Dermis microvascular lymphatic vessel endothelial cell (primary cell): ENCODE measurements around the gene LRCH1. TPM values are rescaled to one million over a fixed set of nuclear protein-coding genes. Genes with fewer than 3 reads are reported as not detected.

Experiments
- DNase-seq, 2 donors: peaks; one replicate each; pipeline versions ENCODE4 v3.0.0 to v3.0.0-alpha.2; 2010; ENCODE audit warnings: low read depth in 2 of 2
- total RNA-seq: library from RNA; depleted of rRNA; stranded (reverse); fragments of >200 nt; gene quantifications from 2 replicates; pipeline ENCODE4 v1.2.1, GENCODE V29; 2014

The LRCH1 gene
- total RNA-seq, 1 donor from 2014 or later = 11.2 TPM

DNA sequence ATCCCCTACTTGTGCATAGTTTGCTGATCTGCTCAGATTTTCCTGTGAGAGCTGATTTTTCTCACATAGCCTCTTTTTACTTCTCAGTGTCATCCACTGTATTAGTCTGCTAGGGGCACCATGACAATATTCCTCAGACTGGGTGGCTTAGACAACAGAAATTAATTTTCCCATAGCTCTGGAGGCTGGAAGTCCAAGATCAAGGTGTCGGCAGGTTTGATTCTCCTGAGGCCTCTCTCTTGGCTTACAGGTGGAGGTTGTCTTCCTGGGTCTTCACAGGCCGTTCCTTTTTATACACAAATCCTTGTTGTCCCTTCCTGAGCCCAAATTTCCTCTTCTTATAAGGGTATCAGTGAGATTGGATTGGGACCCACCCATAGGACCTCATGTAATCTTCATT, 9.2 kb downstream of the LRCH1 start:
- no peak for DNase-seq

DNA sequence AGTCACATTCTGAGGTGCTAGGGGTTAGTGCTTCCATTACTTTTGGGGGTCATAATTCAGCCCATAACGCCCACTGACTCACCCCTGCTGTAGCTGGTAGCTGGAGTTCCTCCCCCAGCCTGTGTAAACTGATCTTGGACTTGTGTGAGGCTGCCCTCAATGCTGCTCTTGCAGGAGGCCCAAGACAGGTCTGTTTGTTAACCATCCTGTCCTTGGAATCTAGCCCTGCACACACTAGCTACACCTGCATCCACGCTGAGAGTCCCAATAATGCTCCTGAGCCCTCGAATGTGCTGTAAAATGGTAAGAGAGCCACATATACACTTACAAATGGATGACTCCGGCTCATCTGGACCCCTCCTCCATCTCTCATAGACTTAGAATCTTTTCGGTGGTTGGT, 9.6 kb downstream of the LRCH1 start:
- DNase-seq = no peak

DNA sequence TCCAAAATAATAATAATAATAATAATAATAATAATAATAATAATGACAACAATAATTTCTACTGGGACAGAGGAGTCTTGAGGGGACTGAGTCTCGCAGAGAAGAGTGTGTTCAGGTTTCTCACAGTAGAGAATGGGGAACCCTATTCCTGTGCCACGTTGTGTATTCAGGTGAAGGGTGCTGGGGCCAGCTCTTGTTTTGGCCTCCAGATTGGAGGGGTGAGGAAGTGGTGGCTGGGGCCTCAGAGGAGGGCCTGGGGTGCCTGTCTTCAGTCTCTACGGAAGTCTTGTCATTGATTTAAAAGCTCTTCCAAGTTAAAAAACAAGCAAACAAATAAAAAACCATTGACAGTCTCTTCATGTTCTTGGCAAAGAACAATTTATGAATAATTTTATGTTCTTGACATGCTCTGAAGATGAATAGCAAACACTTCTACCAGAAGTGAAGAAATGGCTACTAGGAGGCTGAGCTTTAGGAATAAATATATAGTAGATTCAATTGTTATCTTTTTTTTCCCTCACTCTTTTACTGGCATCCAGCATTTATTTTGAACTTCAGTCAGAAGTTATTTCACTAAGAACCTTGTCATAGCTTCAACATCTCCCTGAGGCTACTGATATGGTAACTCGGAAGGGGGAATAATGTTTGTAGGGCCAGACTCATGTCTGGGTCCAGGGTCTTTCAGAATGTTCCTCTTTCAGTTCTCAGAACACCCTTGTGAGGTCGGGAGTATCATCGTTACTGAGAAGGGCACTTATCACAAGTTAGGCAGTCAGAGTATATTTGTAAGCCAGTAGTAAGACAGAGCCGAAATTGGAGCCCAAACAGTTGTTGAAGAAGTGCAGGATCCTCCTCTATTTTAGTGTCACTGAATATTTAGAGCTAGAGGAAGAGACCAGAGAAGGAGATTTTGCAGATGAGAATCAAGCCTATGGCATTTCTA, 13.1 kb downstream of the LRCH1 start:
- DNase-seq = no peak

DNA sequence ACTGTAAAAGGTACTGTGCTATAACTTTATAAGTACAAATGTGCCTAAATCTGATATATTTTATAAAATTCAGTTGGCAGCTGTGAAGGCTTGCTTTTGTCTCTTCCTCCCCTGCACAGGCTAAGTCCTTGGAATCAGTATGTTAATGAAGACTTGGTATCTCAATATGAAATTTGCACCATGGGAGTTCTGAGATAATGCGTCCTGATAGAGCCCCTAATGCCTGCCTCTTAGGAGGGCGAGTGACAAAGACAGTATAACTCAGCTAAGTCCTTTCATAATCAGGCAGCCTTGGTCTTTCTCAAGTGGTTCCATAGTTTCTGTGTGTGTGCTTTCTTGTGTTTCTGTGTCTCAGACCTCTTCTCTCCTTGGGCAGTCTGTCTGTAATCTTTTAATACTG, 14.7 kb downstream of the LRCH1 start:
- DNase-seq = no peak

DNA sequence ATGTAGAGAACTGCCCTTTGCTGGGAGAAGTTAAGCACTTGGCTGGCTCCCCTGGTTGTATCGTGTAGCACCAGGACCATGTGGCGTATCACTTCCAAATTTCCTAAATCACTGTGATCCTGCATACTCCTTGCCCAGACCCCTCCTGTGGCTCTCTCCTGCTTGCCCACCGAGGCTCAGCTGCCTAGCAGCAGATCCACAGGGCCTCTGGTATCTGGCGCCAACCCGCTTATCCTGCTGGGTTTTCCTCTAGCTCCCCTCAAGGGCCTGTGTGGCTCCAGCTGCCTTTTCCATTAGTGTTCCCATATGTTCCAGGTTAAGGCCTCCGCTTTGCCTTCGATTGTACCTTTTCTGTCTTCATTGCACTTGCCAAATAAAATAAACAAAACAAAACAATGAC, 16.5 kb downstream of the LRCH1 start:
- DNase-seq = no peak

DNA sequence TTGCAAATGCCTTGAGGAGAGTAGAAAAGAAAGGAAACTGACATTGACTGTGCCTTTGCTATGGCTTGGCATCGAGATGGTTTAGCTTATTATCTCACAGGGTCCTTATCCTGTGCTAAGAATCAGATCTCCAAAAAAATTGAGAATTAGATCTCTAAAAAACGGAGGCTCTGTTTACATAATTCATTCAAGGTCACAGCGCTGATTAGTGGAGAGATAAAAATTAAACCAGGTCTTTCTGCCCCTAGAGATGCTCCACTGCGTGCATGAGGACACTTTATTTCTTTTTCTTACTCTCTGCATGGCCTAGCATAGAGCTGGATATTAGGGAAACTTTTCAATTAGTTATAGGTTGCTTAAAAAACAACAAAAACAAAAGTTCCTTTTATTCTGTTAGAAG, 17.3 kb downstream of the LRCH1 start:
- DNase-seq = no peak

DNA sequence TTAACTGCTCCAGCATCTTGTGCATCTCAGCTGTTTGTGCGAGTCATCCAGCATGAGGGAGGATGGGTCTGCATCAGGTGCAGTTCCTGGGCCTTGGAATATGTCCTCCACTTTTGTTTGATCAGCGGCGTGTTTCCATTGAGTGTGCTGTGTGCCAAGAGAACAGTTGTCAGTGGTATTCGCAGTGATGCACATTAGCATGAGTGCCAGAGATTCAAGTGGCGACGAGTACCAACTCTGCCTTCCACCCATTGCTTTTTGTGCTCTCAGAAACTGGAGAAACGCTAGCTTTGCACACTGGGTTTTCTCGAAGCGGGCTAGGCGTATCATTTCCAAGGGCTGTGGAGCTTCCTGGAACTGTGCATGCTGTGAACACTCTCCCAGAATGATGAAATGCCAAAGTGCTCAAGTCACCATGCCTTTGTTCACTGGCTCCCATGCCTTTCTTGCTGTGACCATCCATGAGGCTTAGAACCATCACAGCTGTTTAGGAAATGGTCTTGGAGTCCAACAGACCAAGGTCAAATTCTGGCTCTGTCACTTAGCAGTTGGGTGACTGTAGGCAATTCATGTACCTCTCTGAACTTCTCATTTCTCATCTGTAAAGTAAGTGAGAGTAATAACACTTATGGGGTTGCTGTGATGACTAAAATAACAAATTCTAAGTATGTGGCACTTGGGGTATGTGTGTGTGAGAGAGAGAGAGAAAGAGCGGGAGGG, 18.4 kb downstream of the LRCH1 start:
- DNase-seq = no peak

DNA sequence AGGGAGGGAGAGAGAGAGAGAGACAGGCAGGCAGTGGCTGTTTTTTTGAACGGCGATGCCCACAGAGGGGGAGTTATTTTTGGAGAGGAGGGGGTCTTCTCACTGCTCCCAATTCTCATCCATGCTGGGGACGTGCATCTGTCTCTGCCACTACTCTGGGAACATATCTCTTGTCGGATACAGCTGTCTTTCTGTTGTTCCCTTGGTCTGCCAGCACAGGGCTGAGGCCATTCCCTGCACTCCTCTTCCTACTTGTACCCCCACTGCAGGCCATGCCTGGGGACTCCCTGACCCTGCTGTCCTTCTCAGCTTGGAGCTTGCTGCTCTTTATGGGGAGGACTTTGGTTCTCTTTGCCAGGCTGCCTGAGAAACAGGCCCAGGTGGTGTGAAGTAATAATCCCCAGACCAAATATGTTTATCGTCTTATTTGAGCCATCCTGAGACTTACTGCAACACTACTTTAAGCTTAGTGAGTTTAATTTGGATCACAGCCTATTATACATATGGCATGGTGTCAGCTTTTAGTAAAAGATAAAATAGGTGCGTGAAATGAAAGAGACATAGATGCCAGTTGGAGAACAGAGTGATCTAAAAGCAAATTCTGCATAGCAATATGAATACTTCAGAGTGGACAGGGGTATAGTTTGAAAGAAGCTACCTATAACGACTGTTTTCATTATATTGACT, 19.1 kb downstream of the LRCH1 start:
- no peak for DNase-seq

DNA sequence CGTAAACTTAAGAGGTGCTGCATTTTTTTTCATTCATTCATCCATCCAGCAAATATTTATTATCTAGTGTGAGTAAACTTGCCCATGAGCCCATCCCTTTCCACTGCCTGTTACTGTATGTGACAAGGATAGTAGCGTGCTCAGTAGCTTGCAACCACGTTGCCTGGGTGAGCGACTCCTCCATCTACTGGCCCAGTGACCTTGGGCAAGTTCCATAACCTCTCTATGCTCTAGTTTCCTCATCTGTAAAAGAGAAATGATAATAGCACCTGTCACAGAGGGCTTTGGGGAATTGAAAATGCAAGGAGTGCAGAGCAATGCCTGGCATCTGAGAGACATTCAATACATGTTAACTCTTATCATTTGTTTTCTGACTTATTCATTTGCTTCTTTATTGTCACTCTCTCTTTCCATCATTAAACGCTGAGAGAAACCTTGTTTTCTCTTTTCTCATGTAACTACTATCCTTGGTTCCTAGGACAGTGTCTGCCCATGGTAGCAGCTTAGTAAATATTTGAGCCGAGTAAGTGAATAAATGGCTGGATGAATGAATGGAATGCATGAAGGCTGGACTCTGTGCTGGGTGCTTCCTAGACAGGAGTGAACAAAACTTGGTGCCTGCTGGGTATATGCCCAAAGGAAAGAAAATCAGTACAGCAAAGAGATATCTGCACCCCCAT, 19.9 kb downstream of the LRCH1 start:
- no peak for DNase-seq

DNA sequence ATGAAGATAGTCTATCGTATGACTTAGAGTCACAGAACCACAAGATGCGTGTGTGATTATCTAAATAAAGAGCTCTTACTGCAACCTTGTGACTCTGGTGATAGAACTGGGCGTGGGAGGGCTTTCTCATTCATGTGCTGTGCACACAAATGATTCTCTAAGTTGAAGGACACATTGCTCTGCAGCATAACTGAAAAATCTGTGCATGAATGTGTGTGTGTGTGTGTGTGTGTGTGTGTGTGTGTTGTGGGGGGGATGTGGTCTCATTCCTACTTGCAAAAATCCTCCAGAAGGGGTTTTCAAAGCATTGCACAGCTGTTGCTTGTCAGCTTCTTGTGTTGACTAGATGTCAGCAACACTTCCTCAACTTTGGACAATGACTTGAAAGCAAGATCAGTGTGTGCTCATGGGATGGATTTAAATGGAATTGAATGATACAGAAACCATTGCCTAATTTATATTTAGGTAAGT, 22.4 kb downstream of the LRCH1 start:
- DNase-seq = no peak

DNA sequence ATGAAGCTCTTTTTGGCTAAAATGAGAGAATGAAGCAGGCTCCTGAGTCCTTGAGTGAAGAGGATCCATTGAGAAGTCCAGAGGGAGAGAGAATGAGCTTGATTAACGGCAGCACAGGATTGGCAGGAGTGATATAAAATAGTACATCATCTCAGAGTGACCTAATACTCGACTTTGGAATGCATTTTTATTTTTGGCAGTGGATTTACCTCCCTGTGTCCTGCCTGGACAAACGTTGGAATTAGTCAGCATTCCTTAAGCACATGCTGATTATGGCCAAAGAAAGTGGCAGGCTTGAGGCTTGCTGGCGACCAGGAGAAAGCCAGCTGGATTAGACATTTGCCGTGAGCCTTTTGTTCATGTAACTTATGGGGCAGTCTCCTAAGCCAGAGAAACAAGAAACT, 22.9 kb downstream of the LRCH1 start:
- no peak for DNase-seq

DNA sequence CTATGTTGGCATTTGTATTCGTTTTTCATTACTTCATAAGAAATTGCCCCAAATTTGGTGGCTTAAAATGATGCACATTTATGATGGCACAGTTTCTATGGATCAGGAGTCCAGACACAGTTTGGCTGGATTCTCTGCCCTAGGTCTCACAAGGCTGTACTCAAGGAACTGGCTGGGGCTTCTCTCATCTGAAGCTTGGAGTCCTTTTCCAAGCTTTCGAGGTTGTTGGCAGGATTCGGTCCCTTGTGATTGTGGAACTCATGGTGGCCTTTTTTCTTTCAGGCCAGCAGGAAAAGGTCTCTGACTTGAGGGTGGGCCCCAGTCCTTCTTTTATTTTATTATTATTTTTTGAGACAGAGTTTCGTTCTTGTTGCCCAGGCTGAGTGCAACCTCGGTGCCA, 23.8 kb downstream of the LRCH1 start:
- no peak for DNase-seq

DNA sequence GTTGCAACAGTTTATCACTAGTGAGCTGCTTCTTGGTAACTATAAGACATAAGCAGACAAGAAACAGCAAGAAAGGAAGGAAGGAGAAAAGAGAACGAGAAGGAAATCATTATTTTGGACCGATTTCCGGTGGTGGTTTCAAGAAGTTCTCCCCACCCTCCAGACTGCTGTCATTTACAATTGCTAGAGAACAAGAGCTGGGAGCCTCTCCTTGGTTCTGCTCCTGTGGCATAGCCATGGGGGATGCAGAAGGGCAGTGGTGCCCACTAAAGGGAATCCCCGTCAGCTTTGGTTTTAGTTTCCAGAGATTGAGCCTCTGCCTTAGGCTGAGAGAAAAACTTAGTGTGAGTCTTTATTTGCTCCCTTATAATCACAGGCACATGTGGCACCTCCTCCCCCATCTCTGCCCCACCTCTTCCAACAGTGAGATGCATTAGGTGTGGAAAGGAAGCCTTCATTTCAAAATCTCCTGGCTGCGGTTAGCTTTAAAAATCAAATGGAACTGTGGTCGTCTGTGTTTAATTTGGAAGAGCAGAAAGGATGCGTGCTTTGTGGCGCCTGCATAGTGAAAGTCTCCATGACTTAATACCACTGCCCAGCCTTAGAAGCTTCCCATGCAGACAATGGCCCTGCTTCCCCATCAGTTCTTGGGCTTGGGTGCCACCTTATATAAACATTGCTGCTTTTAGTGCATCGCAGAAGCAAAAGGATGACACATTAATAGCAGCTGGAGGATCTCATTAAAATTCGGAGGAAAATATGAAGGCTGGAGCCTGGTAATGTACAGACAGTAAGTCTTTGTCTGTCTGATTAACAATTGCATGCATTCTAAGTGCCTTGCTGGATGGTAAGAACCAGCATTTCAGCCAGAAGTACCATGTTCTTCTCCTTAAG, 25.0 kb downstream of the LRCH1 start:
- DNase-seq = no peak

DNA sequence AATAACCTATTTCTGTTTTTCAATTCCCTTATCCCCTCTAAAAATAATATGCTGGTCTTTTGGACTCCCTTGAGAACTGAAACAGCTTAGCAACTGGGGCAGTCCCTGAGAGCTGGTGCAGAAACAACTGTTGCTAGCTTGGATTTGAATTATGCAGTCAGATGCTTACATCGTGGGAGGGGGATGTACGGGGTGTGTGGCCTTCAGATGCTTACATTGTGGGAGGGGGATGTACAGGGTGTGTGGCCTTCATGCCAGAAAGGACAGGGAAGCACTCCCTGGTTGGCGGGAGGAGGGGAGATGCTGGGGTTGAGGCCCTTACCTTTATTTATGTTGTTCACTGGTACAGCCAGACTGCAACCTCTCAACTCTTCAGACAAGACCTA, 25.6 kb downstream of the LRCH1 start:
- no peak for DNase-seq

DNA sequence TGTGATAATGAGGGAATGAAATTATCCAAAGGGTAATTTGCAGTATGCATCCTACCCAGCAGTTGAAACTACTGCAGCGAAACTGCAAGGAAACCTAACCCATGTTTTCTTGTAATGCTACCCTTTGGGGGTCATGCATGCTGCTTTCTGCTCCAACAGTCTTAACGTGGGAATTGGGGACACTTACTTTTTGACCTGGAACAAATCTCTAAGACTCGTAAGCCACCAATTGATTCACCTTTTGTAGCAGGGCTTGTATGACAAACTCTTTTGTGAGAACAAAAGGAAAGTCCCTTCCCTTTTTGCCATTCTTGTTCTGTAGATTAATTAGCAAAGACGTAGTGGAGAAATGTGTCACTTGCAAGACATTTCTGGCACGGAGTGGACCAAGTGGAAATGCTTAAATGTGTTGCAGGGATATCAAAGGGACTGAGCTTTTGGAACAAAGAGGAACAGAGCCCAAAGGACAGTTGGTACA, 27.4 kb downstream of the LRCH1 start:
- DNase-seq = no peak

DNA sequence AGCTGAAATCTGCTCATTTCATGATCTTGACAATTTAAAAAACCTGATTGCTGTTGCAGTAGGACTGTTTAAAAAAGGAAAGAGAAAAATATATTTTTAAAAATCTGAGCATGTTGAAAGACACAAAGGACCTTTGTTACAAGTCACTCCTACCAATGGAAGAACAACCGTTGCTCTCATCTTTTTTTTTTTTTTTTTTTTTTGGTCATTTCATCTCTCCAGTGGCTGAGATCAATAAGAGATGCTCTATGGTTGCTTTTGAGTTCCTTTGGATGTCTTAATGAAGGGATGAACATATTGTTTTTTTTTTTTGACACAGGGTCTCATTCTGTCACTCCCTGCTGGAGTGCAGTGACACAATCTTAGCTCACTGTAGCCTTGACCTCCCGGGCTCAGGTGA, 29.2 kb downstream of the LRCH1 start:
- DNase-seq = no peak

DNA sequence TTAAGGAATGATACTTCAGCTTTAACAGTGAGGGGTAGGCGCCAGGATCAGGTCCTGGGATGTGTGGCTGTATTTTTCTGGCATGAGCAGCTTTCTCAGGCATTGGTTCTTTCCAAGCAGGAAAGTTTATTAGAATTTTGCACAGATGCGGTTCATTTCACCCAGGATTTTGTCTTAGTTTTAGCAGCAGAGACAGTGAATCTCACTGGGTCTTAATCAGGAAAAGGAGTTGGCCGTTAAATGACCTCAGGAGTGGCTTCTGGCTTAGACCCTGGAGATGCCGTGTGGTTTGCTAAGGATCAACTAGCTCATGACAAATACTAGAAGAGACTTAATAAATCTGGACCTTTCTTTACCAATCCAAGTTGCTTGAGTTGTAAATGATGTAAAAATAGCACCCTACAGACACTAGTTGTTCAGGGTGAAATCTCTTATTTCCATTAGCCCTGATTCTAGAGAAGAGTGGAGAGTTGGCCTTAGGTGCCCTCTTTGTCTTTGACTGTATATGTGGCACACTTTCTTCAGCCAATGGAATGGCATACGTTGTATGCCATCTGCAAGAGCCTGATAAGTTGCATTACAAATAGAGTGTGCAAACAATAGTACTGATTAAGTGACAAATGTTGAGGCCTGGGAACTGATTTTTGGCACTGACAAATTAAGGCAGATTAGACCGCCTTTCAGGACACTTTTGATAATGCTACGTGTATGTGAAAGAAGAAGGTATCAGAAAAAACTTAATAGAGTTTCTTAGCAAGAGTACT, 34.0 kb downstream of the LRCH1 start:
- DNase-seq = no peak

DNA sequence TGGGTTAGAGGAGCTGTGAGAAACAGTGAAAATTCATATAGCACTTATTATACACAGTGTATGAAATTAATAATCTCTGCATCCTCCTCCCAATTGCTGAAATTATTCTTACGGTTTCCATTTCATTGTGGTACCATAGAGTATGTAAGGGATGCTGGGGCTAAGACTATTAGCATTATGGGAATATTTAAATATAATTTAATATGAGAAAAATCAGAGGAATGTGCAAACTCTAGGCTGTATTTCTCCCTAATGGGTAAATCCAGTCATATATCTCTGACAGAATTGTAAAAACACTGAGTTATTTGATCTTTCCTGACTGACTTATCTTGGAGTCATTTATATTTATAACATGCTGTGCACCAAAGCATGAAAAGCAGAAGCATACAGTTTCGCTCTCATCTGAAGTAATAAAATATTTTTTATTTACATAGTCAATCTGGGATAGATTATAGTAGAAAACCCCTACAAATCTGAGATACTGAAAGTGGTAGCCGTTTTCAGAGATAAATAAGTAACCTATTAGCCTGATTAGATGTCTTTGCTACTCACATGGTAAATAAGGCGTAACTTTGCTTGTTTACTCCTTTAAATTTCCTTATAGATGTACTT, 34.9 kb downstream of the LRCH1 start:
- DNase-seq = no peak

DNA sequence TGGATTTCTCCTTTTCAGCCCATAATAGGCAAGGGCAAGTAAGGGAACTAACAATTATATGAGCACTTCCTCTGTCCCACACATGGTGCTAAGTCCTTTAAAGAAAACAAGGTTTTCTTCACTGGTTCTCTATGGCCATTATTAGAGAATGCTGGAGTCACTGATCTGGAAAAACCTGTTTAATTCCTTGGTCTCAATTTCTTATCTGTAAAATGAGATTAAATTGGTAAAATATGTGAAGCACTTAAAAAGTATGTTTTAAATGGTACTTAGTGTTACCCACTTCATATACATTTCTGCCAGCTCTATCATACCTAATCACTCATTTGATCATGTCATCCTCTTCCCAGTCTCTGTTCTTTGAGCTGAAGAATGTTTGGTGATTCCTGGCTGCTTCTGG, 39.4 kb downstream of the LRCH1 start:
- DNase-seq = no peak
